Measurements from ENCODE around the gene RNF39. TPM values are rescaled to one million over a fixed set of nuclear protein-coding genes. Genes with fewer than 3 reads are reported as not detected.

RNF39 gene
- total and polyA plus RNA-seq, 4 donors = 0.26 TPM; not detected in 3

DNA sequence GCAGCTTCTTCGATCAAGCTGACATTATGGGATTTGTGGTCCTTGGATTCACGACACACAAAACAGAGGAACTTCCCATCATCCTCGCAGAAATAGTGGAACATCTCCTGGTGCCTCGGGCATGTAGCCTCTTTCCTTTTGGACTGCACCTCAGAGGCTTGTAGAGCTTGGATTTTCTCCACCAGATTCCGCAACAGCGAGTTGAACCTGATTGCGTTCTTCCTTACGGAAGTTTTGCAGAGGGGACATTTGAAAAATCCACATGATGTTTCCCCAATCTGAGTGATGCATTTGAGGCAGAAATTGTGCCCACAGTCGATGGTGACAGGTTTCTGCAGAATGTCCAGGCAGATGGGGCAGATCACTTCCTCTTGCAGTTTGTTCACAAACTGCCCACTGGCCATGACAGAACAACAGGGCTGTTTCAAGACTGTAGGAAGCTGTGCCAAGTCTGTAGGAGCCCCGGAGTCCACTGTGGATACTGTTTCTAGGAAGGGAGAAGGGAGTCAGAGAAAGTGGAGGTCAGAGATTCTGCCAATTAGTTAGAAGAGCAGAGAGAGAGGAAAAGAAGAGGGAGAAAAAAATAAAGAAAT, 36.9 kb upstream of the RNF39 start:
- no peaks in the 10 kb centered on the region for H3K9me3 ChIP-seq (ENCODE audit: control insufficient read depth, low read length)
- intact Hi-C loops (cut with DNase I) = no loop called here
- no peaks in the 10 kb centered on the region for H3K36me3 ChIP-seq (ENCODE audit: control insufficient read depth in 1 of 2, insufficient read depth in 2 of 2, low read length in 1 of 2)
- no peak overlapping the region for H3K4me3 ChIP-seq (ENCODE audit: low read length in 2 of 2)
- no peaks in the 10 kb centered on the region for H3K4me1 ChIP-seq (ENCODE audit: control insufficient read depth in 1 of 2, insufficient read depth in 2 of 2, low read length in 2 of 2)
- H3K27me3 ChIP-seq (ENCODE audit: control insufficient read depth in 1 of 2, insufficient read depth in 2 of 2, low read length in 1 of 2) = no peaks in the 10 kb centered on the region
- DNase-seq (no peak), ATAC-seq (ENCODE audit: low FRiP score) (no peak)
- no peak overlapping the region for H3K27ac ChIP-seq (ENCODE audit: low read depth in 1 of 2, low read length in 2 of 2)
- 70 to 72% methylated on average over 10 of the region's 10 CpGs for WGBS, 2 donors

DNA sequence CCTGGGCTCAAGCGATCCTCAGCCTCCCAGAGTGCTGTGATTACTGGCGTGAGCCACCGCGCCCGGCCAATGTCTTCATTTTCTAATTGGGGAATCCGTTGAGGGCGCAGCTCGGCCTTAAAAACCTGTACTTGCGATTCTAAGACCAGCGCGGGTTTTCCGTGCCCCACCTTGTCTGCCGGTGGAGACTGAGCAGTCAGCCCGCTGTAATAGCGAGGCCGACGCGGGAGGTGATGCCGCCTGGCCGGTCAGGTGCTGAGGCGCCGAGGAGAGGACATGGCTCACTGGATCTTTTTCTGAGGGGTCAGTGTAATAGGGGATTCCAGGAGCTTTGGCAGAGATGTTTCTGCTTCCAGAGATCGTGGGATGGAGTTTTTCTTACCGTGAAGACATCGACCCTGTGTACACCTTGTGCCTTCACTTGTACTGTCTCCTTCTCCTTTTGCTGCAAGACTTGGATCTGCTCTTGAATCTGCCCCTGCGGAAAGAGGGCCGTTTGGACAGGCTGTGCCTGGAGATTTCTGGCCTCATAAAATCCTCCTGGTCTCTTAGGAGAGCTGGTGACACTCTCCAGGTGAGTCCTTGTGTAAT, 35.8 kb upstream of the RNF39 start:
- WGBS, 2 donors = 35 to 47% methylated on average over 27 of the region's 27 CpGs
- Histone ChIP-seq H3K27ac (ENCODE audit: low read depth in 1 of 2, low read length in 2 of 2) (no peak overlapping the region), H3K36me3 (ENCODE audit: control insufficient read depth in 1 of 2, insufficient read depth in 2 of 2, low read length in 1 of 2) (no peaks in the 10 kb centered on the region), H3K4me1 (ENCODE audit: control insufficient read depth in 1 of 2, insufficient read depth in 2 of 2, low read length in 2 of 2) (no peaks in the 10 kb centered on the region), H3K9me3 (ENCODE audit: control insufficient read depth, low read length) (no peaks in the 10 kb centered on the region), H3K27me3 (ENCODE audit: control insufficient read depth in 1 of 2, insufficient read depth in 2 of 2, low read length in 1 of 2) (no peaks in the 10 kb centered on the region), H3K4me3 (ENCODE audit: low read length in 2 of 2) (no peak overlapping the region)
- DNase-seq (no peak), ATAC-seq (ENCODE audit: low FRiP score) (no peak)
- intact Hi-C loops (cut with DNase I) = no loop called here

DNA sequence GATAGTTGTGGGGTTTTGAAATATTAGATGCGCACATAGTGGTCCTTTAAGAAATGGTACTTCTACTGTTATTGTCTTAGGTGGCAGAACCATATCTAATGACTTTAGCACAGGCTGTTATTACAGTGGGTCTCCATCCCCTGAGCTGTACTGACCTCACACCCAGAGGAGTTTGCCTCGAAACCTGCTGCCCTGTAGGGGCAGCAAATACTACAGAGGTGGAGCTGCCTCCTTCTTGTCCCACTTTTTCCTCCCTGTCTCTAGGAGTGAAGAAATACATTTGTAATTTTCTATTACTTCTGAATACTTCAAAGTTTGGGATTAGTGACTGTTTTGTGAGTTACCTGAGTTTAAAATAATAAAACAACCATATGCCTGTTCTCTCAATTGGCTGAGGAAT, 29.1 kb upstream of the RNF39 start:
- no peak overlapping the region for H3K4me3 ChIP-seq (ENCODE audit: low read length in 2 of 2)
- H3K4me1 ChIP-seq (ENCODE audit: control insufficient read depth in 1 of 2, insufficient read depth in 2 of 2, low read length in 2 of 2) = no peaks in the 10 kb centered on the region
- no peaks in the 10 kb centered on the region for H3K9me3 ChIP-seq (ENCODE audit: control insufficient read depth, low read length)
- intact Hi-C loops (cut with DNase I) = no loop called here
- WGBS, 2 donors = 76 to 91% methylated on average over 2 of the region's 2 CpGs
- ATAC-seq (ENCODE audit: low FRiP score) (no peak), DNase-seq (no peak)
- no peaks in the 10 kb centered on the region for H3K27me3 ChIP-seq (ENCODE audit: control insufficient read depth in 1 of 2, insufficient read depth in 2 of 2, low read length in 1 of 2)
- H3K36me3 ChIP-seq (ENCODE audit: control insufficient read depth in 1 of 2, insufficient read depth in 2 of 2, low read length in 1 of 2) = no peaks in the 10 kb centered on the region
- H3K27ac ChIP-seq (ENCODE audit: low read depth in 1 of 2, low read length in 2 of 2) = no peak overlapping the region

- intact Hi-C loops (cut with DNase I) = loop anchor here (1.0 to 2.0 kb wide), 2 partner anchors 27 kb away; no protein-coding TSS in a partner anchor
- H3K27me3 ChIP-seq (ENCODE audit: control insufficient read depth in 1 of 2, insufficient read depth in 2 of 2, low read length in 1 of 2) = no peaks in the 10 kb centered on the region
- no peaks in the 10 kb centered on the region for H3K36me3 ChIP-seq (ENCODE audit: control insufficient read depth in 1 of 2, insufficient read depth in 2 of 2, low read length in 1 of 2)
- WGBS, 2 donors = 52 to 56% methylated on average over 3 of the region's 3 CpGs
- H3K4me3 ChIP-seq (ENCODE audit: low read length in 2 of 2) = no peak overlapping the region
- no peak overlapping the region for H3K27ac ChIP-seq (ENCODE audit: low read depth in 1 of 2, low read length in 2 of 2)
- H3K9me3 ChIP-seq (ENCODE audit: control insufficient read depth, low read length) = no peaks in the 10 kb centered on the region
- ATAC-seq (ENCODE audit: low FRiP score) (no peak), DNase-seq (no peak)
- H3K4me1 ChIP-seq (ENCODE audit: control insufficient read depth in 1 of 2, insufficient read depth in 2 of 2, low read length in 2 of 2) = no peaks in the 10 kb centered on the region
These were observed 28.3 kb upstream of the RNF39 start for GRCh38 chr6:30103872-30104179.

DNA sequence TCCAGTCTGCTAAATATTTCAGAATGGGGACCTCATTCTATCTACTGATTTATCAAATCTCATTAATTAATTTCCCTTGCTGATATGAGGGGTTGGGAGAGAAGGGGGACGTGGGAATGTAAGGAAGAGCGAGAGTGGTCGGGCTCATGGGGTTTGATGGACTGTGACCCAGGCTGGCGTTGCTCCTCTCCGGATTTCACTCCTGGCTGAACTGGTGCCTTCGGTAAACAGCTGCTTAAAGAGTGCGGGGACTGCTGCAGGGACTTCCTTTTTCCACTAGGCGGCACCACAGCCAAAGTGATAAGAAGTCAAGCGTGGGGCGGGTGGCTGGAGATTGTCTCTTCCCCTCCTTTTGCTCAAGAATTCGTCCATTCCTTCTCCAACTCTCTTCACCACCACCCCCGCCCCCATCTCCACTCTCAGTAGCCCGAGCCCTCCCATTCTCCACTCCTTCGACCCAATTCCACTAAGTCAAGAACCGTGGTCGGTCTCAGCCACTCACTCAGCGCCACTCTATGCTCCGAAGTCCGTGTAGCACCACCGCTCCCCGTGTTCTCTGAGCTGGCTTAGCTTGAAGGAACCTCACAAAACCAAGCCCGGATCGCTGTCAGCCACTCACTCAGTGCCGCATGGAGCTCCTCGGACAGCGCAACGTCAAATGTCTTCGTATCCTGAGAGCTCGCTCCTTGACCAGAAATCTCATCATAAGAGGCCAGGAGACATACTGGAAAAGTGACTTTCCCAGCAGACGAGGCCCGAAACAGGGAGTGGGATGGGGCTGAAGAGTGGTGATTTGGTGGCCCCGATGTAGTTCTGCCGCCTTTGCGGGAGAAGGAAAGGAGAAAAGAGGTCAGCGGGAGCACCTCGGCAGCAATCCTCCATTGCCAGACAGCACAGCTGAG, 27.7 kb upstream of the RNF39 start:
- Histone ChIP-seq H3K27ac (ENCODE audit: low read depth in 1 of 2, low read length in 2 of 2) (no peak overlapping the region), H3K4me1 (ENCODE audit: control insufficient read depth in 1 of 2, insufficient read depth in 2 of 2, low read length in 2 of 2) (no peaks in the 10 kb centered on the region), H3K27me3 (ENCODE audit: control insufficient read depth in 1 of 2, insufficient read depth in 2 of 2, low read length in 1 of 2) (peaks cover 0 to under 1% of the 10 kb centered on the region in 2 donors), H3K4me3 (ENCODE audit: low read length in 2 of 2) (peak overlapping the region in 1 of 2 donors; percentile 1), H3K9me3 (ENCODE audit: control insufficient read depth, low read length) (no peaks in the 10 kb centered on the region), H3K36me3 (ENCODE audit: control insufficient read depth in 1 of 2, insufficient read depth in 2 of 2, low read length in 1 of 2) (no peaks in the 10 kb centered on the region)
- intact Hi-C loops (cut with DNase I) = loop anchor here (1.0 to 2.0 kb wide), 3 partner anchors 28 to 36 kb away; partner anchors contain the start of gene PPP1R11 (in 1 of the 2)
- WGBS, 2 donors = 4 to 5% methylated on average over 36 of the region's 36 CpGs
- DNase-seq (peak; percentile 90 to 92), ATAC-seq (ENCODE audit: low FRiP score) (peak; percentile 93)

GRCh38 chr6:30102414-30102969, 26.9 kb upstream of the RNF39 start:
- Histone ChIP-seq H3K36me3 (ENCODE audit: control insufficient read depth in 1 of 2, insufficient read depth in 2 of 2, low read length in 1 of 2) (no peaks in the 10 kb centered on the region), H3K27ac (ENCODE audit: low read depth in 1 of 2, low read length in 2 of 2) (no peak overlapping the region), H3K27me3 (ENCODE audit: control insufficient read depth in 1 of 2, insufficient read depth in 2 of 2, low read length in 1 of 2) (peaks cover 0 to 3% of the 10 kb centered on the region in 2 donors), H3K4me3 (ENCODE audit: low read length in 2 of 2) (no peak overlapping the region), H3K9me3 (ENCODE audit: control insufficient read depth, low read length) (no peaks in the 10 kb centered on the region), H3K4me1 (ENCODE audit: control insufficient read depth in 1 of 2, insufficient read depth in 2 of 2, low read length in 2 of 2) (no peaks in the 10 kb centered on the region)
- DNase-seq = no peak
- intact Hi-C loops (cut with DNase I) = loop anchor here (1.0 to 2.0 kb wide), 2 partner anchors 28 to 35 kb away; partner anchors contain the start of gene PPP1R11 (in 1 of the 2)
- 56 to 60% methylated on average over 15 of the region's 15 CpGs for WGBS, 2 donors
- peak; percentile 51 for ATAC-seq (ENCODE audit: low FRiP score)

- peak; percentile 97 for ATAC-seq (ENCODE audit: low FRiP score)
- no peaks in the 10 kb centered on the region for H3K36me3 ChIP-seq (ENCODE audit: control insufficient read depth in 1 of 2, insufficient read depth in 2 of 2, low read length in 1 of 2)
- H3K4me3 ChIP-seq (ENCODE audit: low read length in 2 of 2) = peak overlapping the region; percentile 12 to 14
- H3K4me1 ChIP-seq (ENCODE audit: control insufficient read depth in 1 of 2, insufficient read depth in 2 of 2, low read length in 2 of 2) = no peaks in the 10 kb centered on the region
- intact Hi-C loops (cut with DNase I) = loop anchor here (1.0 to 2.0 kb wide), 2 partner anchors 29 to 34 kb away; partner anchors contain the start of gene PPP1R11 (in 1 of the 2)
- 4% methylated on average over 51 of the region's 51 CpGs for WGBS, 2 donors
- peaks cover 1% of the 10 kb centered on the region for H3K9me3 ChIP-seq (ENCODE audit: control insufficient read depth, low read length)
- DNase-seq = peak; percentile 95 to 97
- H3K27me3 ChIP-seq (ENCODE audit: control insufficient read depth in 1 of 2, insufficient read depth in 2 of 2, low read length in 1 of 2) = peaks cover 0 to 3% of the 10 kb centered on the region in 2 donors
- no peak overlapping the region for H3K27ac ChIP-seq (ENCODE audit: low read depth in 1 of 2, low read length in 2 of 2)
These were observed 26.2 kb upstream of the RNF39 start for GRCh38 chr6:30101444-30102413.
